OCI-LY3 (cell line): ENCODE measurements around the gene ZBTB9.
"Not testable (repeated sequence)": the region's sequence is repeated elsewhere in the genome, so short reads cannot be mapped to it uniquely, and the experiment has no call there.

Source experiments
- CTCF ChIP-seq: fragments of 200-600, 300-600 bp; sonication (generic); IDR thresholded peaks from 2 replicates; pipeline ENCODE4 v1.5.1; 2014; ENCODE audit warnings: antibody characterized with exemption, low read length, low read depth
- EZH2phosphoT487 ChIP-seq: fragments of 200-600 bp; shearing (Covaris generic); IDR thresholded peaks from 2 replicates; pipeline ENCODE4 v1.6.1; 2018; ENCODE audit warnings: antibody characterized with exemption, mixed run types, low read depth

- not testable (repeated sequence) for TF ChIP-seq CTCF, EZH2phosphoT487
These were observed 31.3 kb downstream of the ZBTB9 start for GRCh38 chr6:33485680-33486079.
